OCI-LY7 (cell line): ENCODE data around the gene PDE11A. TPM values are rescaled to one million over a fixed set of nuclear protein-coding genes. Genes with fewer than 3 reads are reported as not detected.

Source experiments
- BruUV-seq: library from RNA; stranded (reverse); fragments of 400-500 nt; replicated peaks from 2 replicates; lab custom pipeline; 2021; lab: Mats Ljungman, UMichigan
- CTCF ChIA-PET: fragments of 300-600 bp; sonication (Branson Sonifier 250); formaldehyde crosslinking; loops from one replicate; lab custom pipeline; 2022; ENCODE audit warnings: antibody characterized with exemption; ENCODE audit not compliant: unreplicated experiment; lab: Charles Lee
- POLR2A ChIA-PET: fragments of 300-600 bp; sonication (Branson Sonifier 250); formaldehyde crosslinking; loops from one replicate; lab custom pipeline; 2022; ENCODE audit warnings: antibody characterized with exemption; lab: Charles Lee
- DNase-seq: peaks from one replicate; pipeline ENCODE4 v3.0.0-alpha.2; 2015; ENCODE audit warnings: low spot score
- H2AFZ ChIP-seq: fragments of 200-600 bp; sonication (generic), shearing (Covaris generic); 2 replicates; pipeline ENCODE4 v1.6.1; 2014; ENCODE audit warnings: mild to moderate bottlenecking, antibody characterized with exemption, low read length, moderate library complexity
- H3K27ac ChIP-seq: fragments of 200-600 bp; sonication (generic); 2 replicates; pipeline ENCODE4 v1.5.1; 2014; ENCODE audit warnings: mixed run types, low read depth, mild to moderate bottlenecking, moderate library complexity, low read length, inconsistent platforms; ENCODE audit not compliant: poor library complexity, severe bottlenecking
- H3K36me3 ChIP-seq: fragments of 200-600 bp; sonication (generic); 2 replicates; pipeline ENCODE4 v1.6.1; 2014; ENCODE audit warnings: mild to moderate bottlenecking, antibody characterized with exemption, low read length, moderate library complexity, mixed read lengths; ENCODE audit not compliant: insufficient read depth
- H3K4me1 ChIP-seq: fragments of 200-600 bp; sonication (generic); 2 replicates; pipeline ENCODE4 v1.5.1; 2014; ENCODE audit warnings: mild to moderate bottlenecking, low read length; ENCODE audit not compliant: insufficient read depth, poor library complexity, severe bottlenecking
- H3K4me2 ChIP-seq: fragments of 200-600 bp; sonication (generic); 2 replicates; pipeline ENCODE4 v1.6.1; 2014; ENCODE audit warnings: mild to moderate bottlenecking, low read length
- H3K4me3 ChIP-seq: fragments of 200-600 bp; sonication (generic); 2 replicates; pipeline ENCODE4 v1.5.1; 2014; ENCODE audit warnings: mild to moderate bottlenecking, low read depth, low read length; ENCODE audit not compliant: poor library complexity, severe bottlenecking
- H3K79me2 ChIP-seq: fragments of 200-600 bp; sonication (generic); 2 replicates; pipeline ENCODE4 v1.6.1; 2016; ENCODE audit warnings: low read depth, mild to moderate bottlenecking, low read length, moderate library complexity, mixed read lengths; ENCODE audit not compliant: insufficient read depth
- H3K9me2 ChIP-seq: fragments of 200-600 bp; sonication (generic); 2 replicates; pipeline ENCODE4 v1.6.1; 2016; ENCODE audit warnings: mild to moderate bottlenecking, low read length, mixed read lengths; ENCODE audit not compliant: insufficient read depth
- H3K9me3 ChIP-seq: fragments of 200-600 bp; sonication (generic); 2 replicates; pipeline ENCODE4 v1.6.1; 2014; ENCODE audit warnings: mild to moderate bottlenecking, mixed run types, low read length, mixed read lengths
- H4K20me1 ChIP-seq: fragments of 200-600 bp; sonication (generic); 2 replicates; pipeline ENCODE4 v1.6.1; 2014; ENCODE audit warnings: mild to moderate bottlenecking, antibody characterized with exemption, low read length, moderate library complexity, mixed read lengths; ENCODE audit not compliant: insufficient read depth
- EZH2phosphoT487 ChIP-seq: fragments of 200-600 bp; sonication (generic); IDR thresholded peaks from 2 replicates; pipeline ENCODE4 v1.6.1; 2018; ENCODE audit warnings: low read depth, borderline replicate concordance, mild to moderate bottlenecking, mixed run types, antibody characterized with exemption, low read length, moderate library complexity, mixed read lengths
- intact Hi-C: fragments of 100-400 bp; cut with micrococcal nuclease; formaldehyde crosslinking; loops from one replicate; pipeline ENCODE4 v1.10.0; 2022; ENCODE audit not compliant: unreplicated experiment
- total RNA-seq, 2 experiments: library from RNA; depleted of rRNA in 1 of 2; stranded (reverse); fragments of >200 nt in 1 of 2; shearing (Covaris generic) in 1 of 2; gene quantifications; 2 replicates each; pipeline ENCODE4 v1.2.3, GENCODE V29; 2014 to 2022
- TF ChIP-seq, protein P1 (sequence below): fragments of 200-600 bp; sonication (generic); conservative IDR thresholded peaks from 2 replicates; pipeline ENCODE4 v1.5.1; 2014; ENCODE audit warnings: mild to moderate bottlenecking, antibody characterized with exemption, low read length, moderate library complexity, mixed read lengths

Gene PDE11A
- total RNA-seq, 2 experiments from 2014 or later: 0.03 TPM; not detected in 1

DNA sequence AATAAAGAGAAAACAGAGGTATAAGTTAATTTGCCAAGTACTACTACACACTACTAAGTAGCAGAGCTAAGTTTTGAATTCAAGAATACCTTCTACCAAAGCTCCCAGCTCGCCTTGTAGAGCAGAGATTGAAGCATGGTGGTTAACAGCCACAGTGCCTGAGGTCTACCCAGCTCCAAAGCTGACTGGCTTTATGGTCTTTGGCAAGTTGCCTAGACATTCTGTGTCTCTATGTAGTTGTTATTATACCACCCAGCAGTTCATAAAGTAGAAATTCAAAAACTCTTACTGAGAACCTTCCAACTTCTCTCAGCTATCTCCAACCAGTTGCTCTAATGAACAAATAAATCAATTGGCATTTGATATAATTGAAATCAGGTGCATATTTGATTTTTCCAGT is 87.8 kb downstream of the PDE11A start:
- H3K4me1 ChIP-seq: no peaks in the 10 kb centered on the region
- intact Hi-C loops: no loop called here
- ChIA-PET POLR2A (interaction anchor here (1.0 kb wide), 1 partner anchor 8 kb away, joined by 3 read pairs; no protein-coding TSS in a partner anchor), CTCF (no interaction called here)
- H3K27ac ChIP-seq: no peak overlapping the region
- no peak overlapping the region for H3K4me3 ChIP-seq
- TF ChIP-seq, protein P1, sequence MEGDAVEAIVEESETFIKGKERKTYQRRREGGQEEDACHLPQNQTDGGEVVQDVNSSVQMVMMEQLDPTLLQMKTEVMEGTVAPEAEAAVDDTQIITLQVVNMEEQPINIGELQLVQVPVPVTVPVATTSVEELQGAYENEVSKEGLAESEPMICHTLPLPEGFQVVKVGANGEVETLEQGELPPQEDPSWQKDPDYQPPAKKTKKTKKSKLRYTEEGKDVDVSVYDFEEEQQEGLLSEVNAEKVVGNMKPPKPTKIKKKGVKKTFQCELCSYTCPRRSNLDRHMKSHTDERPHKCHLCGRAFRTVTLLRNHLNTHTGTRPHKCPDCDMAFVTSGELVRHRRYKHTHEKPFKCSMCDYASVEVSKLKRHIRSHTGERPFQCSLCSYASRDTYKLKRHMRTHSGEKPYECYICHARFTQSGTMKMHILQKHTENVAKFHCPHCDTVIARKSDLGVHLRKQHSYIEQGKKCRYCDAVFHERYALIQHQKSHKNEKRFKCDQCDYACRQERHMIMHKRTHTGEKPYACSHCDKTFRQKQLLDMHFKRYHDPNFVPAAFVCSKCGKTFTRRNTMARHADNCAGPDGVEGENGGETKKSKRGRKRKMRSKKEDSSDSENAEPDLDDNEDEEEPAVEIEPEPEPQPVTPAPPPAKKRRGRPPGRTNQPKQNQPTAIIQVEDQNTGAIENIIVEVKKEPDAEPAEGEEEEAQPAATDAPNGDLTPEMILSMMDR: no peak
- TF ChIP-seq EZH2phosphoT487: no peak
- no peak overlapping the region for H2AFZ ChIP-seq
- no peak for DNase-seq
- no peaks in the 10 kb centered on the region for H3K36me3 ChIP-seq
- no peaks in the 10 kb centered on the region for H4K20me1 ChIP-seq
- H3K79me2 ChIP-seq: no peaks in the 10 kb centered on the region
- H3K9me3 ChIP-seq: no peaks in the 10 kb centered on the region
- H3K4me2 ChIP-seq: no peak overlapping the region
- H3K9me2 ChIP-seq: no peaks in the 10 kb centered on the region
- no TSS peak for BruUV-seq

DNA sequence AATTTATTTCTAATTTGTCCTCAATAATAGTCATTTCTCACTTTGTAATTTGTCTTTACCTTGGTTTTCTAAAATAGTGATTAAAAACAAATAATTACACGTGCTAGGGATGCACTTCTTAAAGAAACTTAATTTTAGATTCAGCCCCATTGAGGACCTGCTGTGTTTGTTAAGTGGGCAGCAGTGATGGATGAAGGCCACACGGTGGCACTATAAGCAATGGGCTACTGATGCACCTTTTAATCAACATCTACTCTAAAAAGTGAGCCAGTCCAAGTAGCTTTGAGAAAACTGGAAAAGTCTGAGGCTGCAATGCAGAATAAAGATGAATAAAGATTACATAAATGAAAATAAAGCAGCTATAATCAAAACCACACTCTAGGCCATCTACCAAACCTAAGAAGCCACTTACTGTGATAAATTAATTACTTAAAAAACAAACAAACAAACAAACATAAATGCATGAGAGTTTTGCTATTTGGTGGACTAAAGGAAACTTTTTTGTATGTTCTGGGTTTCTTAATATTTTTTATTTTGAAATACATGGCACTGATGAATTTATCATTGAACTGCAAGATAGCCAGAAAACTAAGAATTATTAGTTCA is 89.3 kb downstream of the PDE11A start:
- Histone ChIP-seq H3K79me2 (no peaks in the 10 kb centered on the region), H3K4me1 (no peaks in the 10 kb centered on the region), H3K36me3 (no peaks in the 10 kb centered on the region), H3K4me3 (no peak overlapping the region), H3K4me2 (no peak overlapping the region), H2AFZ (no peak overlapping the region), H3K9me3 (no peaks in the 10 kb centered on the region), H3K27ac (no peak overlapping the region), H4K20me1 (no peaks in the 10 kb centered on the region), H3K9me2 (no peaks in the 10 kb centered on the region)
- ChIA-PET POLR2A (interaction anchor here (1.0 kb wide), 1 partner anchor 31 kb away, joined by 3 read pairs; no protein-coding TSS in a partner anchor), CTCF (no interaction called here)
- intact Hi-C loops: no loop called here
- no TSS peak for BruUV-seq
- peak; percentile 41 for DNase-seq
- TF ChIP-seq EZH2phosphoT487: no peak
- TF ChIP-seq, protein P1: peak; percentile 95

DNA sequence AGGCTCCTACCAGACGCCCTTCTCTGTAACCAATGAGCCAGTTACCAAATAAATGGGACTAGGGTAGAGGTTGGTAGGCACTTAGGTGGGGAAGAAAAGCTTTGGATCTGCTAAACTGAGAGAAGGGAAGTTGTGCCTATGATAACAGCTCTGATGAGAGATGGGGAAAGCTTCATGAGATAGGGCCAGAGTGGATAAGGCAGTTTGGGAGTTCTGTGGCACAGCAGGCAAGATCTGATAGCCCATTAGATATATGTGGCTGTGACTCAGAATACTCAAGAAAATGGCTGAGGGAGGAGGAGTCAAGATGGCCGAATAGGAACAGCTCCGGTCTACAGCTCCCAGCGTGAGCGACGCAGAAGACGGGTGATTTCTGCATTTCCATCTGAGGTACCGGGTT is 99.8 kb downstream of the PDE11A start:
- H2AFZ ChIP-seq: no peak overlapping the region
- ChIA-PET POLR2A (no interaction called here), CTCF (no interaction called here)
- no peak overlapping the region for H3K4me2 ChIP-seq
- BruUV-seq: no TSS peak
- no peaks in the 10 kb centered on the region for H4K20me1 ChIP-seq
- no peaks in the 10 kb centered on the region for H3K36me3 ChIP-seq
- H3K4me1 ChIP-seq: no peaks in the 10 kb centered on the region
- no peak overlapping the region for H3K4me3 ChIP-seq
- DNase-seq: no peak
- H3K9me3 ChIP-seq: no peaks in the 10 kb centered on the region
- no peaks in the 10 kb centered on the region for H3K9me2 ChIP-seq
- no peak overlapping the region for H3K27ac ChIP-seq
- intact Hi-C loops: no loop called here
- H3K79me2 ChIP-seq: no peaks in the 10 kb centered on the region
- TF ChIP-seq, protein P1: no peak
- no peak for TF ChIP-seq EZH2phosphoT487
